Measurements from ENCODE around the gene GMEB2.
"Not testable (repeated sequence)": the region's sequence is repeated elsewhere in the genome, so short reads cannot be mapped to it uniquely, and the experiment has no call there.

GMEB2 gene

DNA sequence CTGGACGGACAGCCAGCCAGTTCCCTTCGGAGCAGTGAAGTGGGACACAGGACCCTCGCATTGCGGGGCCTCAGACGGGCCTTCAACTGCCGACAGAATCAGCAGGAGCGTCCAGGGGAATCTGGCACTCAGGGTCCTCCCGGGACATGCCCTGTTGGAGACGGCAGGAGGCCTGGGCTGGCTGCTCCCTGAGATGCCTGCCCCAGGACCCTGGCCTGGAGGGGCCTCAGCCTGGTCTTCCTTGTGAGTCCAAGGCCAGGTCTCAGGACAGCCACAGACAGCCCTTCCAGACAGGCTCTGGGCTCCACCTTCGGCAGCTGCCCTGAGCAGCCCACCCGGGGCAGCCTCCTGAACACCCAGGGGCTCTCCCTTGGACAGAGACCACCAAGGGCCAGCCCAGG, 38.3 kb downstream of the GMEB2 start:
- DNase-seq (ENCODE audit: low spot score) = no peak

DNA sequence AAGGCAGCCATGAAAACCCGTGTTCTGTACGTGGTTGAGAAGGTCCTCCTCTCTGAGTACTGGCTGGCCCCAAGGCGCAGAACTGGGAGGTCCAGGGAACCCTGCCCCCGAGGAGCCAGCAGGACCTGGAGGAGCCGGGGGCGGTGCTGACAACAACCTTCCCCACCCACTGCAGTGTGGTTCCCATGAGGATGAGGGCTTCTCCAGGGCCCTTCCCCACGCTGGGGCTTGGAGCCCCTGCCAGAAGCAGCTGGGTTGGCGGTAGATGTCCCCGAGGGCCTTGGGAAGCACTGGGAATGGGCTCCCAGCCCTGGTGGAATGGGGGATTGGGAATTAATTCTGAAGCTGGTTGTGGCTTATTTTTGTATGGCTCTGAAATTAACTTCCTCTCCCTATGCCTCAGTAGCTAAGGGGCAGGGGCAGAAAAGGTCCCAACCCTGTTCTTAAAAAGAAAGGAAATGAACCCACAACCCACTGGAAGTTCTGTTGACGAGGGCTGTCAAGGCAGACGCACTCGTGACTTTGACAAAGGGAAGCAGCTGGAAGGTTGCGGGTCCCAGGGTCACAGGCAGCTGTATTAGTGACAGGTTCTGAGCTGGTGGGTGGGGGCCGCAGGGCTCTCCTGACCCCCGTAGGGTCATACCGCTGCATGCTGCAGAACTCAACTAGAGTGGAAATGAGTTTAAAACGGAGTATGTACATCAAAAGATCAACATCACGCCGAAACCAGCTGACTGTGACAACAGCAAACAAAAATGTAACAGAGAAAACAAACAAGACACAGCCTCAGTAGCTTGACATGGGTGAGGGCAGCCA, 38.9 kb downstream of the GMEB2 start:
- DNase-seq (ENCODE audit: low spot score) = no peak

DNA sequence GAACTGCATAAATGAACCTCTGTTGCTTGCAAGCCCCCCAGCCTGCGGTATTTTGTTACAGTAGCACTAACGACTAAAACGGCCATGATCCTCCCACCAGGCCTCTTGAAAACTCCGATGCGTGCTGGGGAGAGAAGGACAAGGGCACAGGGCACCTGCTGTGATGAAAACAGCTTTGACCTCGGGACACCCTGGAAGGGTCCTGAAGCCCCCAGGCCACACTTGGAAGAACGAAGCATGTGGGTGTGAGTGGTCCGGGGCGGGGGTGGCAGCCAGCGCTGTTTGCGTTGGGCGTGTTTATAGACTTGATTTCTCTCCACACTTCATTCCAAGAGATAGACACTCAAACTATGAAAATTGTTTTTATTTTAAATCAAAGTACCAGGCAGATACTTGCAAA, 39.6 kb downstream of the GMEB2 start:
- no peak for DNase-seq (ENCODE audit: low spot score)

DNA sequence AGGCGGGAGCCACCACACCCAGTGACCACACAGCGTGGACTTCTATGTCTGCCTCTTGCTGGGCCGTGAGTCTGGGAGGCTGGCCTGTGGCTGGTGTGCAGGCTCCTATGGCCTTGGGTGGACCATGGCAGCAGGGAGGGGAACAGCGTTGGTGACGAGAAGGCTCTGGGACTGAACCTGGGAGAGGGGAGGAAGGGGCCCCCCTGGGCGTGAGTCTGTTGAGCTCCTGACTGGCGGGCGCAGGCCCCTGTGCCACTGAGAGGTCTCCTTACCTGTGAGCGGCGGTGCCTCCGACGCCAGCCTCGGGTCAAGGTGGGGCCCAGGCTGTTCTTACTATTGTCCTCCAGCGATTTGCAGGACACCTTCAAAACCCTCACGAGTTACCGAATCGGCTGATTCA, 40.1 kb downstream of the GMEB2 start:
- DNase-seq (ENCODE audit: low spot score) = no peak

DNA sequence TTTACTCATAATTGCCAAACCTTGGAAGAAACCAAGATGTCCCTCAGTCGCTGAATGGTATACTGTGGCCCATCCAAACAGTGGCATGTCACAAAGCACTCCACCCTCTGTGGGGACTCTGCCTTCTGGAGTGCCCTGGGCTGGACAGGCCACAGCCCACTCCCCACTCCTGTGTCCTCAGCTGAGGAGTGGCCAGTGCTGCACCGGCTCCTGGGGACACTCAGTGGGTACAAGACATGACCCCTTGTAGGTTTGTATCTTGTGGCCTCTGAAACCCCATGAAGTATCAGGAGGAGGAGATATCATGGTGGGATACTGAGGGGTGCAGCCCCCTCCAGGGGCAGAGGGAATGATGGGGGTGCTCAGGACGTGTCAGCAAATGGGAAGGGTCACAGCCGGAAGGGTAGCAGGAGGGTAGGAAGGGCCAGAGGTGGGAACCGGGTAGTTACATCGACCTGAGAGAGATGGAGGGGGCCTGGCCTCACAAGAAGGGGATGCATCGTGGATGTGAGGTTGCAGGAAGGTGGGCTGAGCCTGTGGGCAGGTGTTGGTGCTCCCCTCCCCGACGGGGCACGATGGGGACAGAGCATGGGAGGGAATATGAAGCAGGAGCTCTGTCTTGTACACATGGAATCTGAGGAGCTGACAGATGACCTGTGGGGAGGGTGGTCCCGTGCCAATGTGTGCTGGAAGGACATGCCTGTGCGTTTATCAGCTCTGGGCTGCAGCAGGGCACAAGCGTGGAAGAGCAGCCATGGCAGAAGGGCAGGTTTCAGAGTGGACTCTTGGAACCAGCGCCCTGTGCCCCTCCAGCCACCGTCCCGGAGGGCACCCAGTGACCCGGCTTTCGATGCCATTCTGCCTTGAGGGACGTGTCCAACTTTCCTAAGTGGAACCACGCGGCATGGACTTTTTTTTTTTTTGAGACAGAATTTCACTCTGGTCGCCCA, 41.0 kb downstream of the GMEB2 start:
- DNase-seq (ENCODE audit: low spot score) = no peak

DNA sequence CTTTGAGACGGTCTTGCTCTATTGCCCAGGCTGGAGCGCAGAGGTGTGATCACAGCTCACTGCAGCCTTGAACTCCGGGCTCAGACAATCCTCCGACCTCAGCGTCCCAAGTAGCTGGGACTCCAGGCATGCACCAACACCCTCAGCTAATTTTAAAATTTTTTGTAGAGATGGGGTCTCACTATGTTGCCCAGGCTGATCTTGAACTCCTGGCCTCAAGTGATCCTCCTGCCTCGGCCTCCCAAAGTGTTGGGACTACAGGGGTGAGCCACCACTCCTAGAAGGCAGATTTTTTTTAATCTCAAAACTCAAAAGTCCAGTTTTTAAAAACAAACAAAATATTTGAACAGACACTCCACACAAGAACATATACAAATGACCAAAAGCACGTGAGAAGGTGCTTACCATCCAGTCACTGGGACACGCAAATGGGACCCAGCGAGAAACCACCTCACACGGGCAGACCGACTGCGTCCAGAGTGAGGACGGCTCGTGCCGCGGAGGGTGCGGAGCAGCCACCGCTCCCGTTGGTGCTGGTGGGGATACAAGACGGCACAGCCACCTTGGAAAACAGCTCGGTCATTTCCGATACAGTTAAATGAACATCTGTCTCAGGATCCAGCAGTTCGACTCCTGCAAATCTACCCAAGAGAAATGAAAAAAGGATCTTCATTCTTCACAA, 44.4 kb downstream of the GMEB2 start:
- no peak for DNase-seq (ENCODE audit: low spot score)

DNA sequence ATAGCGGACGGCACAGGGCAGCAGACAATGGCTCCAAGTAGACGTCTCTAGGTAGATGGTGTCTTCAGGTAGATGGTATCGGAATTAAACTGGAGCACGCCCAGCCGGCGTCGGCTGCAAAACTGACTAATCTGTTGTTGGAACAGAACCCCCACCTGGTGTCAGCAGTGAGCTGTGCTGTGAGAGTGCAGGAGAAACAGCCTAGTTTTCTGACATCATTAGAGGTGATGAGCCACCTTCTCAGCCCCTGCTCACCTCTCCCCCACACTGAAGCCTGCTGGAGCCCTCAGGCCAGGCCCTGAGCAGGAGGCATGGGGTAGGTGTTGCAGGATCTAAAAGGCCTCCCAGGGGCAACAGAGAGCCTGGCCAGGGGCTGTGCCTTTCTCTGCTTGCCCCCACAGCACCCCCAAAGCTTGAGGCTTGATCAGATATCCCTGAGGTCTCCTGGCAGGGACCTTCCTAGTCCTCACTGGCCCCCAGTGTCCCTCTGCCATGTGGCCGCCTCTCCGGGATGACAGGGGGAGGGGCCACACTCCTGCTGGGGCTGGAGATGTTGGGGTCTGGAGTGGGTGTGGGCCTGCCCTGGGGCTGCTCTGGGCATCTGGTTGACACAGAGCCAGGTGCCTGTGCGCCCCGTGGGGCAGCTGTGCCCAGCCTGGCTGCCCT, 46.0 kb downstream of the GMEB2 start:
- DNase-seq (ENCODE audit: low spot score) = peak; percentile 44

DNA sequence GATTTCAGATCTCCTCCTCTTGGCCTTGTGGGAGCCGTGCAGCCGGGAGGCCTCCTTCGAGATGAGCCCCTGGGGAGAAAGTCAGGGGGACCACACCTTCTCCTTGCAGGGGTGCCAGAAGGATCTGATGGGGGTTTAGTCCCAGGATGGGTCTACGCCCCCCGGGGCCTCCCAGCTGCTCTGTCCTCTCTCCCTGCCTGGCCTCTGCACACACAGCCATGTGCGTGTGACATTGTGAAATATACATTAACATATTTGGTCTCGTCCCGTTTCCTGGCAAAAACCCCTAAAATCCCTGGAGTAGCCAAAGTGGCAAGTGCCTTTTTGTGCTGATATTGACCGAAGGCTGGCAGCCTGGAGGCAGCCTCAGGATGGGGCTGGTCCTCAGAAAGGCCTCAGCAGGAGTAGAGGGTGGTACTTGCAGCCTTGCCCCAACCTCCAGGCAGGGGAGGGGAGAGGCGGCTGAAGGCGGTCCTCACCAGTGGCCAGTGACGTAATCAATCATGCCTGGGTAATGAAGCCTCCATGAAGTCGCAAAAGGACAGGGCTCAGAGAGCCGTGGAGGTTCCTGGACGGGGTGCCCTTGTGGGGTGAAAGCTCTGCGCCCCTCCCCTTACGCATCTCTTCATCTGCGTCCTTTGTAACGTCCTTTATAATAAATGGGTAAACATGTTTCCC, 47.7 kb downstream of the GMEB2 start:
- no peak for DNase-seq (ENCODE audit: low spot score)

DNA sequence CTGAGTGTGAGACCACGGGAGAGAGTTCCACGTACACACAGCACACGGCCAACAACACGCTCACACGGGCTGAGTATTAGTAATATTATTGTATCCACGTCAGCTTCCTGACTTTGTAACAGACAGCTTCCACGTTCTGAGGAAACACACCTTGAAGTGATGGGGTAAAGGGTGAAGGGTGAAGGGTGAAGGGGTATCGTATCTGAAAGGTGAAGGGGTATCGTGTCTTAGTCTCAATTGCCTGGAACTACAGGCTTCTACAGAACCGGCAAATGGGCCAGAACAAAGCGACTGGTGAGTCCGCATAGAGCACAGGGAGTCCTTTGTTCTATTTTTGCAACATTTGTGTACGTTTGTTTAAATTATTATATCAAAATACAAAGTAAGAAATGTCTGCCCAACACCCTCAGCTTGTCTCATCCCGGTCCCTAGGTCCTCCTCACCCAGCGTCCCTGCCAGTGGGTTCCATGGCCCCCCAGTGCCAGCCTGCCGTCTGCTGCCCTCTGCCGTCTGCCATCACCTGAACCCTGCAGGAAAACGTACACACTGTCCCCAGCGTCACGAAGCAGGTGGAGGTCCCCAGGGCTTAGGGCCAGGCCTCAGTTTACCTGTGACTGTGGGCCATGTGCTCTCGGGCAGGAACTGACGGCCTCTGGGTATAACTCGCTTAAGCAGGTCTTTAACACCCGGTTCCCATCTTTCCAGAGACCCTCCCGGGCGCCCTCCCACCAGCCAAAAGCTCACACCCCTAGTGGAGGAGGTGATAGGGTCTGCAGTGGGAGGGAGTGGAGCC, 48.5 kb downstream of the GMEB2 start:
- DNase-seq (ENCODE audit: low spot score) = no peak

DNA sequence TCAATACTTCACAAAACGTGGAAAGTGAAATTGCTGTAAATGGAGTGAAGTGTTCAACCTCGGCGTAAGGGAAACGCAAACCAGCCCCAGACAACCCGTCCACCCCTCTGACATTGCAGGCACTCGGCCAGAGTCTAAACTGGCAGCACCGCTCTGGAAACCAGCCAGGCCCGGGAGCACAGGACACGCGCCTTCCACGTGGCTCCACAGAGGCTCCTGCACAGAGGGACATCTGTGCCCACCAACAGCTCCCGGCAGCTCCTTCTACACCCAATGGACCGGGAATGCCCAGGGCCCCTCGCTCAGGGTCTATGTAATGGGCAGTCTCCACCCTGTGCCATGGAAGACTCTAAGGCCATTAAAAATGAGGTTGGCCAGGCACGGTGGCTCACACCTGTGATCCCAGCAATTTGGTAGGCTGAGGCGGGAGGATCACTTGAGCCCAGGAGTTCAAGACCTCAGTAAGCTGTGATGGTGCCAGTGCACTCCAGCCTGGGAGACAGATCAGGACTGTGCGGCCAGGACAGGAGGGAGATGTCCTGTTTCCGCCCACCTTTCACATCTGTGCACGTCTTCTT, 49.5 kb downstream of the GMEB2 start:
- no peak for DNase-seq (ENCODE audit: low spot score)

DNA sequence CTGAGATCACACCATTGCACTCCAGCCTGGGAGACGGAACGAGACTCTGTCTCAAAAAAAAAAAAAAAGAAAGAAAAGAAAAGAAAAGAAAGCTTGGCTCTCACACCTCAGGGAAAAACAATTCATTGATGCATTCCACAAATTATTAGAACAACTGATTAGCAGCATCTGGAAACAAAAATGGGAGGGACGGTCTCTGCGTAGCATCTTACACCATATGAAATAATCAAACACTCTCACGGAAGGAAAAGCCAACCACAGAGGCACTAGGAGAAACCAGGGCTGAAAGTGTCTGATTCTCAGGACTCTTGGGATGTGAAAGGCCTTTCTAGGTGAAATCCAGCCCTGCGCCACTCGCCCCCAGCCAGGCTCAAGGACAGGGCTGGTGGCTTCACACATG, 50.6 kb downstream of the GMEB2 start:
- peak; percentile 26 for DNase-seq (ENCODE audit: low spot score)

DNA sequence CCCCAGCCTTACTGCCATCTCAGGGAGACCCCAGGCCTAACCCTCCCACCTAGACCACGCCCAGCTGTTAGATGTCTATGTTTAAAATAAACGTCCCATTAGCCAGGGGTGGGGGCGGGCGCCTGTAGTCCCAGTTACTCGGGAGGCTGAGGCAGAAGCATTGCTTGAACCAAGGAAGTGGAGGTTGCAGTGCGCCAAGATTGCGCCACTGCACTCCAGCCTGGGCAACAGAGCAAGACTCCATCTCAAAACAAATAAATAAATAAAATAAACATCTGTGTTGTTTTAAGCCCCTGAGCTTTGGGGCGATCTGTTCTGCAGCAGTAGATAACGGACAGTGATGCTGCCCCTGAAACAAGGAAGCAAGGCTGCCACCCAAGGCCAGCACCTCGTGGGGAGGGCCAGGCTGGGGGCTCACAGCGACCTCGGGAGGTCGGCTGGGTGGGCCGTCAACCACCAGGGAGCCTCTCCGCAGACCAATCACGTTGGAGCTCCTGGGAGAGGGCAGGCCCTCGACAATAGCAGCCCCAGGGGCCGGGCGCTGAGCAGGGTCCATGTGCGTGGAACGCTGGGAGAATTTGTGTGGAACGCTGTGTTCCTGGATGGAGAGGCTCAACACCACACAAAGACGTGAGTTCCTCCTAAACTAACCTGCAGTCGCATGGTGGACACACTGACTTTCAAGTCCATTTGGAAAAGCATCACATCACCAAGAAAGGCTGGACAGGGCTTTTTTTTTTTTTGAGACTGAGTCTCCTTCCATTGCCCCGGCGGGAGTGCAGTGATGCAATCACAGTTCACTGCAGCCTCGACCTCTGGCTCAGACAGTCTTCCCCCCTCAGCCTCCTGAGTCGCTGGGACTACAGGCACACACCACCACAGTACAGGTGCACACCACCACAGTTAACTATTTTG, 51.8 kb downstream of the GMEB2 start:
- DNase-seq (ENCODE audit: low spot score) = no peak

DNA sequence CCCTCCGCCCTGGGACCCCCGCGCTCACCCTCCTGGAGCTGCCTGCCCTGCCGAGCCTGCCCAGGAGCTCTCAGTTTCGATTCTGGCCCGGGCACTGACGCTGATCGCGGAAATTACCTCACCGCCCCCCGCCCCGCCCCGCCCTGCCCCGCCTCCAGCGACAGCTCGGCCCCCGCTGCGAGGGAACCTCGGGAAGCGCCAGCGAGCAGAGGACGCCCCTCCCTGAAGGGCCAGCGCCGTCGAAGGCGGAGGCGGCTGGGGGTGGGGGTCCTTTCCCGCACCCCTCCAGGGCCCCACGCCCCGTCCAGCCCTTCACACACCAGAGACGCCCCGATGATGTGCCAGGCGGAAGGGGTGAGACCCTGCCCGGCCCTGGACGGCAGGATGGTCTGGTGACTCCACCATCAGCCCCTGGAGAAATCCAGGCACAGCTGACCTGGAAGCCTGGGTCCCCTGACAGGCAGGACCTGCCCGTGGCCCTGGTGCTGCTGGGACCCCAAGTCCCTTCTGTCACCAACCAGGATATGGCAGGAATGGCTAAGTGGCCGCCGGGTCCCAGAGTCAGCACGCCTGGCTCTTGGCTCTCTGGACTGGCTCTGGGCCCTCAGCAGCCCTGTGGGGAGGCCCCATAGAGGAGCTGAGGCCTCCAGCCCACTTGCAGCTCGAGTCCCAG, 52.6 kb downstream of the GMEB2 start, which contains the start of gene HELZ2:
Gene HELZ2, minus strand, starts transcription at position 84 of the 673 bp plus-strand sequence. CDS start 1,854 bp downstream, outside the sequence.
- DNase-seq (ENCODE audit: low spot score) = peak; percentile 86

DNA sequence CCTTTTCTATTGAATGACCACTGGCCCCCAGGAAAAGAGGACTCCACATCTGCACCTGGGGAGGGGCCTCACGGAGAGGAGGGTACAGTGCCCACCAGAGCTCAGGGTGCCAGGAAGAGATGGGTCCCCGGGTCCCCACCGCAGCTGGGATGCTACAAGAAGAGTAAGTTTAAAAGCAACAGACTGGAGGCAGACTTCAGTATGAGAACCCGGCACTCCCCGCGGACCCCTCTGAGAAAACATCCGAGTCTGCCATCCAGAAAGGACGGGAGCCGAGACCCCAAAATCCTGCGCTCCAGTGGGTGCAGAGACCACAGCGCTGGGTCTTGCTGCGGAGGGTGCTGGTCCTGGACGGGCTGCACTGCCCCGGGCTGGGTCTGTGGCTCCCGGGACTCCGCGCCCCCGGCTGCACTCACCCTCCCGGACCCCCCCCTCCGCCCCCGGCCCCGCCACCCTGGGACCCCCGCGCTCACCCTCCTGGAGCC, 53.2 kb downstream of the GMEB2 start:
- DNase-seq (ENCODE audit: low spot score) = no peak

DNA sequence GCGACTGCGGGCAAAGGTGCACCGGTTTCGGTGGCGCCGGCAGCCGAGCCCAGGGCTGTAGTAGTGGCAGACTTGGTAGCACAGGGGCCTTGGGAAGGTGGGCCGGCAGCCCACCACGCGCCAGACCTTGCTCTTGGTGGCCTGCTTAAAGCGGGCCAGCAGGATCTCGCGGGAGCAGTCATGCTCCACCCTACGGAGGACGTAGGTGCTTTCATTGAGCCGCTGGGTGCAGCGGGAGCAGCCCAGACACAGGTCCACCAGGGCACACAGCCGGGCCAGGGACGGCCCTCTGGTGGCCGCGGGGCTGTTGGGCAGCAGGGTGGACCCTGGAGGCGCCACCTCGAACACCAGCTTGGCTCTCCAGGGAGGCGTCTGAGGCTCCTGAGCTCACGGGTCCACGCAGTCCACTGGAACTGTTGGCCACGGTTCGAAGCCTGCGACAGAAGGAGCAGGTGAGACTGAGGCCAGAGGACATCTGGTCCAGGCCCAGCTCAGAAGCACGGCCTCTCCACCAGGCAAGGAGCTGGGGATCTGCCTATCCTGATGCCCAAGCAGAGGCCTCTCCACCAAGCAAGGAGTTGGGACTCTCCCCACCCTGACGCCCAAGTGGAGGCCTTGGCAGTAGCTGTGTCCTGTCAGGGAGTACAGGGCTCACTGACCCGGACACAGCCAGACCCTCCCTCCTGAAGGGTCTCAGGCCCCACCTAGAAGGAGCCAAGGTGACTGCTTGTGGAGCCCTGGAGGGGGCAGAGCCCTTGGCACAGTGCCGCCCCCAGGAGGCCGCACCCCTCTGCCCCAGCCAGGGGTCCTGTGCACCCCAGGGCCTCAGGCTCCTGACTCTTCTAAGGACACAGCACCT, 53.9 kb downstream of the GMEB2 start:
- DNase-seq (ENCODE audit: low spot score) = no peak

DNA sequence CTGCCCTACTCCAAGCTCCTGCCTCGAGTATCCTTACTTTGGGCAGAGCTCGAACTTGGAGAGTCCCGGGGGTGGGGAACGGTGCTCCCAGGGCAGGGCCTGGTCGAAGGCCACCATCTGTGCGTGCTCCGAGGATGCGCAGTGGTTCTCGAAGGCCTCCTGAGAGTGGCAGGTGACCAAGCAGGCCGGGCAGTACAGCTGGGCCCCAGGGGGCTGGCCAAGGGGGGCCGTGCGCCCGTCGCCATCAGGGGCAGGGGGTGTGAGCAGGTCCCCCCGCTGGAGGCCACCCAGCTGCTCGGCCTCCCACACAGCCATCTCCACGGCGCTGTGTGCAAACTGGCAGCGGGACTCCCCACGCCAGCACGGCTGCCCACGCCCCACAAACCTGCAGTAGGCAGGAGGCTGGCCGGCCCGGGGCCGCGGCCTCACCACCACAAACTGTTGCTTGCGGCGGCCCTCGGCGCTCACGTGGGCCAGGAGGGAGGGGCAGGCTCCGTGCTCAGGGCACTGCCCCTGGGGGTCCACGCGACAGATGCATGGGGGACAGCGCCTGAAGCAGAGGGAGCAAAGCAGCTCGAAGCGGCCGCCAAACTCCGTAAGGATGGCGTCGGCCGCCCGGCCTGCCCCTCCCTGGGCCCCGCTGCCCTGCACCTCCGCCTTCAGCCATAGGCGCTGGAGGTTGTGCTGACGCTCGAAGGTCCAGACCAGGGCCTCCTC, 54.7 kb downstream of the GMEB2 start:
- DNase-seq (ENCODE audit: low spot score) = no peak

DNA sequence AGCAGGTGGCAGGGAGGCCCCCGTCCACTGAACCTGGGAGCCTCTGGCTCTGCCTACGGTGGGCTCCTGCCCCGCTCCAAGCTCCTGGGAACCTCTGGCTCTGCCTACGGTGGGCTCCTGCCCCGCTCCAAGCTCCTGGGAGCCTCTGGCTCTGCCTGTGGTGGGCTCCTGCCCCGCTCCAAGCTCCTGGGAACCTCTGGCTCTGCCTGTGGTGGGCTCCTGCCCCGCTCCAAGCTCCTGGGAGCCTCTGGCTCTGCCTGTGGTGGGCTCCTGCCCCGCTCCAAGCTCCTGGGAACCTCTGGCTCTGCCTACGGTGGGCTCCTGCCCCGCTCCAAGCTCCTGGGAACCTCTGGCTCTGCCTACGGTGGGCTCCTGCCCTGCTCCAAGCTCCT, 55.8 kb downstream of the GMEB2 start:
- not testable (repeated sequence) for DNase-seq (ENCODE audit: low spot score)
